HepG2 (cell line): ENCODE measurements around the gene DUSP16. TPM values are rescaled to one million over a fixed set of nuclear protein-coding genes. Genes with fewer than 3 reads are reported as not detected.
A peak's percentile ranks its signal among the peaks of the same experiment; 100 is the strongest.

ENCODE experiments used
- DR1 ChIP-seq: sonication (generic); formaldehyde crosslinking; IDR thresholded peaks from 2 replicates; pipeline ENCODE4 v1.8.0; 2021; ENCODE audit warnings: mild to moderate bottlenecking, missing genetic modification reagents, inconsistent platforms
- GATAD2A ChIP-seq: IDR thresholded peaks from 2 replicates; pipeline ENCODE4 v1.6.1; 2016
- GMEB2 ChIP-seq: IDR thresholded peaks from 2 replicates; pipeline ENCODE4 v1.6.1; 2016; ENCODE audit warnings: missing biosample characterization, missing genetic modification reagents, low read depth
- GTF3A ChIP-seq: sonication (generic); formaldehyde crosslinking; conservative IDR thresholded peaks from 2 replicates; pipeline ENCODE4 v1.4.0; 2020; ENCODE audit warnings: mild to moderate bottlenecking, missing genetic modification reagents
- KDM6A ChIP-seq: IDR thresholded peaks from 2 replicates; pipeline ENCODE4 v1.6.1; 2016; ENCODE audit warnings: low read depth
- MTERF4 ChIP-seq: sonication (generic); formaldehyde crosslinking; IDR thresholded peaks from 2 replicates; pipeline ENCODE4 v1.8.0; 2023; ENCODE audit warnings: mild to moderate bottlenecking, missing genetic modification reagents
- NCOA1 ChIP-seq: sonication (generic); formaldehyde crosslinking; IDR thresholded peaks from 2 replicates; pipeline ENCODE4 v1.9.0; 2021; ENCODE audit warnings: missing genetic modification reagents
- SNAI1 ChIP-seq: sonication (generic); formaldehyde crosslinking; IDR thresholded peaks from 2 replicates; pipeline ENCODE4 v1.5.0; 2020; ENCODE audit warnings: mild to moderate bottlenecking, missing genetic modification reagents, borderline replicate concordance
- SYNCRIP ChIP-seq: fragments of 200-400 bp; formaldehyde crosslinking; IDR thresholded peaks from 2 replicates; pipeline ENCODE4 v1.6.1; 2018; ENCODE audit warnings: mild to moderate bottlenecking, low read depth, low read length; ENCODE audit not compliant: insufficient read depth
- ZBTB21 ChIP-seq: sonication (generic); formaldehyde crosslinking; IDR thresholded peaks from 2 replicates; pipeline ENCODE4 v1.4.0; 2020; ENCODE audit warnings: missing genetic modification reagents
- ZBTB39 ChIP-seq: sonication (generic); formaldehyde crosslinking; IDR thresholded peaks from 2 replicates; pipeline ENCODE4 v1.5.0; 2020; ENCODE audit warnings: missing genetic modification reagents
- ZFY ChIP-seq: sonication (generic); formaldehyde crosslinking; IDR thresholded peaks from 2 replicates; pipeline ENCODE4 v1.4.0; 2020; ENCODE audit warnings: missing genetic modification reagents
- ZHX1 ChIP-seq: sonication (generic); formaldehyde crosslinking; IDR thresholded peaks from 2 replicates; pipeline ENCODE4 v1.8.1; 2022; ENCODE audit warnings: low read depth, mild to moderate bottlenecking, missing genetic modification reagents
- ZNF235 ChIP-seq: sonication (generic); formaldehyde crosslinking; IDR thresholded peaks from 2 replicates; pipeline ENCODE4 v1.8.1; 2023; ENCODE audit warnings: mild to moderate bottlenecking, missing genetic modification reagents, borderline replicate concordance
- ZNF574 ChIP-seq: sonication (generic); formaldehyde crosslinking; IDR thresholded peaks from 2 replicates; pipeline ENCODE4 v1.4.0; 2020; ENCODE audit warnings: missing genetic modification reagents
- ZNF740 ChIP-seq: sonication (generic); formaldehyde crosslinking; IDR thresholded peaks from 2 replicates; pipeline ENCODE4 v1.4.0; 2020; ENCODE audit warnings: missing genetic modification reagents
- polyA plus RNA-seq, 8 experiments: library from polyadenylated mRNA; depleted of rRNA in 3 of 8; stranded (reverse) in 7 of 8; unstranded in 1 of 8; fragments of >200 nt; fragmentation: Illumina TruSeq in 4 of 8; extraction: Trizol in 4 of 8; gene quantifications; 2 replicates each; pipeline versions ENCODE4 v1.2.1 to v1.2.3, GENCODE V29; 2011 to 2016; ENCODE audit warnings: low read depth in 4 of 8, missing spikeins in 1 of 8, mixed read lengths in 1 of 8; ENCODE audit not compliant: insufficient read depth in 1 of 8
- total RNA-seq, 5 experiments: library from RNA; depleted of rRNA; stranded (reverse); fragments of >200 nt; fragmentation: Illumina TruSeq; extraction: Trizol; gene quantifications; 2 replicates each; pipeline ENCODE4 v1.2.3, GENCODE V29; 2016; ENCODE audit warnings: low read depth in 1 of 5
- TF ChIP-seq, protein P1 (sequence below): sonication (generic); formaldehyde crosslinking; conservative IDR thresholded peaks from 2 replicates; pipeline ENCODE4 v1.4.0; 2020; ENCODE audit warnings: missing genetic modification reagents

The DUSP16 gene
- total and polyA plus RNA-seq, 2 of the 13 experiments (the other 11 are each of a cell fraction or from before 2014, with no cell fraction given) = 45.7 to 46.6 TPM

GRCh38 chr12:12562585-12563261, at the start of gene DUSP16 (continued):
- TF ChIP-seq ZNF574 (CRISPR knock-in tag) = peak; percentile 68
- no peak for TF ChIP-seq MTERF4 (CRISPR knock-in tag)
- TF ChIP-seq GTF3A = no peak
- TF ChIP-seq ZHX1 (CRISPR knock-in tag) = no peak
- TF ChIP-seq ZFY (CRISPR knock-in tag) = 0 out of 2 replicates have a peak, but pooled peaks have one; percentile 12
- peak; percentile 88 for TF ChIP-seq ZBTB21
- TF ChIP-seq KDM6A = no peak
- 0 out of 2 replicates have a peak, but pooled peaks have one; percentile 41 for TF ChIP-seq ZNF235 (CRISPR knock-in tag)
- no peak for TF ChIP-seq GMEB2 (CRISPR knock-in tag)
- TF ChIP-seq DR1 (CRISPR knock-in tag) = no peak
- TF ChIP-seq NCOA1 = no peak
- TF ChIP-seq SYNCRIP = no peak
- no peak for TF ChIP-seq ZBTB39 (CRISPR knock-in tag)
- TF ChIP-seq, protein P1, sequence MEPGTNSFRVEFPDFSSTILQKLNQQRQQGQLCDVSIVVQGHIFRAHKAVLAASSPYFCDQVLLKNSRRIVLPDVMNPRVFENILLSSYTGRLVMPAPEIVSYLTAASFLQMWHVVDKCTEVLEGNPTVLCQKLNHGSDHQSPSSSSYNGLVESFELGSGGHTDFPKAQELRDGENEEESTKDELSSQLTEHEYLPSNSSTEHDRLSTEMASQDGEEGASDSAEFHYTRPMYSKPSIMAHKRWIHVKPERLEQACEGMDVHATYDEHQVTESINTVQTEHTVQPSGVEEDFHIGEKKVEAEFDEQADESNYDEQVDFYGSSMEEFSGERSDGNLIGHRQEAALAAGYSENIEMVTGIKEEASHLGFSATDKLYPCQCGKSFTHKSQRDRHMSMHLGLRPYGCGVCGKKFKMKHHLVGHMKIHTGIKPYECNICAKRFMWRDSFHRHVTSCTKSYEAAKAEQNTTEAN = 0 out of 2 replicates have a peak, but pooled peaks have one; percentile 34
- TF ChIP-seq GATAD2A (CRISPR knock-in tag) = 0 out of 2 replicates have a peak, but pooled peaks have one; percentile 11
- TF ChIP-seq ZNF740 (CRISPR knock-in tag) = peak; percentile 34; the same call in 1 of the 2 replicates
- no peak for TF ChIP-seq SNAI1 (CRISPR knock-in tag)
